Panc1 (cell line): ENCODE measurements around the gene EML5. TPM values are rescaled to one million over a fixed set of nuclear protein-coding genes. Genes with fewer than 3 reads are reported as not detected.

Source experiments
- ATAC-seq: fragments of 200-7000 bp; cut with Tn5 transposase; 2 replicates; pipeline ENCODE4 v1.9.1; 2020; ENCODE audit warnings: mild to moderate bottlenecking, moderate library complexity
- BruUV-seq: library from RNA; stranded (reverse); fragments of 400-500 nt; replicated peaks from 2 replicates; lab custom pipeline; 2021; lab: Mats Ljungman, UMichigan
- CTCF ChIA-PET: fragments of 300-600 bp; sonication (Branson Sonifier 250); formaldehyde crosslinking; loops from one replicate; lab custom pipeline; 2022; ENCODE audit warnings: antibody characterized with exemption; lab: Charles Lee
- POLR2A ChIA-PET: fragments of 300-600 bp; sonication (Branson Sonifier 250); formaldehyde crosslinking; loops from one replicate; lab custom pipeline; 2022; ENCODE audit warnings: antibody characterized with exemption; lab: Charles Lee
- DNase-seq: peaks from one replicate; pipeline ENCODE4 v3.0.0-alpha.2; 2010; ENCODE audit warnings: low read depth, low spot score
- H3K27ac ChIP-seq: 2 replicates; pipeline ENCODE4 v1.5.1; 2011; ENCODE audit warnings: mild to moderate bottlenecking, low read length, inconsistent platforms
- H3K27me3 ChIP-seq: fragments of 200-500 bp; sonication (Bioruptor generic); 2 replicates; pipeline ENCODE4 v1.6.0; 2014; ENCODE audit warnings: low read length, inconsistent platforms; ENCODE audit not compliant: control insufficient read depth, insufficient read depth
- H3K36me3 ChIP-seq: fragments of 200-500 bp; sonication (Bioruptor generic); 2 replicates; pipeline ENCODE4 v1.5.1; 2014; ENCODE audit warnings: inconsistent platforms, mild to moderate bottlenecking, low read length, moderate library complexity; ENCODE audit not compliant: control insufficient read depth, insufficient read depth
- H3K4me1 ChIP-seq: 2 replicates; pipeline ENCODE4 v1.5.1; 2011; ENCODE audit warnings: inconsistent platforms, mild to moderate bottlenecking, low read length, moderate library complexity; ENCODE audit not compliant: control insufficient read depth, insufficient read depth
- H3K4me3 ChIP-seq, 2 experiments: 2 replicates each; pipeline ENCODE4 v1.5.1; 2011 to 2012; ENCODE audit warnings: low read depth in 2 of 2, low read length in 2 of 2, mild to moderate bottlenecking in 2 of 2, inconsistent platforms in 1 of 2, moderate library complexity in 1 of 2
- H3K9me3 ChIP-seq: fragments of 200-500 bp; sonication (Bioruptor generic); 2 replicates; pipeline ENCODE4 v1.5.1; 2014; ENCODE audit warnings: low read depth, mild to moderate bottlenecking, inconsistent platforms, low read length, moderate library complexity; ENCODE audit not compliant: control insufficient read depth, insufficient read depth
- CTCF ChIP-seq: fragments of 450-650 bp; IDR thresholded peaks from 2 replicates; pipeline ENCODE4 v1.5.1; 2017; ENCODE audit warnings: mild to moderate bottlenecking
- POLR2AphosphoS5 ChIP-seq: IDR thresholded peaks from 2 replicates; pipeline ENCODE4 v1.6.1; 2012; ENCODE audit warnings: mild to moderate bottlenecking, low read depth, low read length, moderate library complexity
- REST ChIP-seq, 2 experiments: IDR thresholded peaks; 2 replicates each; pipeline ENCODE4 v1.6.1; 2011 to 2012; ENCODE audit warnings: low read depth in 2 of 2, control low read depth in 1 of 2, low read length in 1 of 2, mild to moderate bottlenecking in 1 of 2, moderate library complexity in 1 of 2; ENCODE audit not compliant: insufficient read depth in 1 of 2
- SIN3A ChIP-seq: IDR thresholded peaks from 2 replicates; pipeline ENCODE4 v1.6.1; 2012; ENCODE audit warnings: low read depth, mild to moderate bottlenecking, low read length, moderate library complexity, borderline replicate concordance; ENCODE audit not compliant: insufficient read depth
- TCF7L2 ChIP-seq: IDR thresholded peaks from 2 replicates; pipeline ENCODE4 v1.6.1; 2011; ENCODE audit warnings: mild to moderate bottlenecking, low read depth, low read length, inconsistent platforms
- in situ Hi-C: cut with HindIII; loops from 2 replicates; pipeline ENCODE4 v1.10.0; 2016; ENCODE audit warnings: low sequenced_read_pairs, low pct_unique_long_range_greater_than_20kb
- intact Hi-C: fragments of 100-400 bp; cut with micrococcal nuclease; formaldehyde crosslinking; loops from one replicate; pipeline ENCODE4 v1.10.0; 2022; ENCODE audit not compliant: unreplicated experiment
- total RNA-seq: library from RNA; stranded (reverse); gene quantifications from one replicate; pipeline ENCODE4 v1.2.1, GENCODE V29; 2021; ENCODE audit not compliant: unreplicated experiment

Gene EML5
- total RNA-seq, 1 experiment from 2014 or later: 0.10 TPM

- ATAC-seq (no peak), DNase-seq (no peak)
- no peaks in the 10 kb centered on the region for H3K9me3 ChIP-seq
- in situ Hi-C loops (no loop called here), intact Hi-C loops (no loop called here)
- BruUV-seq: TSS peak; percentile 58
- H3K4me3 ChIP-seq: no peak overlapping the region
- H3K27me3 ChIP-seq: no peaks in the 10 kb centered on the region
- TF ChIP-seq REST (IDR thresholded peaks at IDR 0.05; ENCODE audit: insufficient read depth in 1 of 2, low read depth in 2 of 2, low read length in 1 of 2): no peak
- TF ChIP-seq POLR2AphosphoS5: no peak
- TF ChIP-seq SIN3A: no peak
- no peak for TF ChIP-seq TCF7L2
- no peak for TF ChIP-seq CTCF
- H3K36me3 ChIP-seq: peaks cover 32% of the 10 kb centered on the region
- ChIA-PET CTCF (no interaction called here), POLR2A (no interaction called here)
- no peak overlapping the region for H3K27ac ChIP-seq
- H3K4me1 ChIP-seq: no peaks in the 10 kb centered on the region
These were observed 180.9 kb downstream of the EML5 start for GRCh38 chr14:88611878-88612277.

- TF ChIP-seq SIN3A: no peak
- no peaks in the 10 kb centered on the region for H3K27me3 ChIP-seq
- no peaks in the 10 kb centered on the region for H3K9me3 ChIP-seq
- DNase-seq (no peak), ATAC-seq (no peak)
- ChIA-PET CTCF (no interaction called here), POLR2A (no interaction called here)
- intact Hi-C loops: no loop called here
- no peak overlapping the region for H3K4me3 ChIP-seq
- peaks cover 31% of the 10 kb centered on the region for H3K36me3 ChIP-seq
- no peak overlapping the region for H3K27ac ChIP-seq
- in situ Hi-C loops: no loop called here
- no TSS peak for BruUV-seq
- H3K4me1 ChIP-seq: no peaks in the 10 kb centered on the region
These were observed 184.9 kb downstream of the EML5 start for GRCh38 chr14:88607829-88608228.

- Histone ChIP-seq H3K9me3 (no peaks in the 10 kb centered on the region), H3K4me3 (no peak overlapping the region), H3K4me1 (no peaks in the 10 kb centered on the region), H3K27ac (no peak overlapping the region), H3K36me3 (peaks cover 17% of the 10 kb centered on the region), H3K27me3 (no peaks in the 10 kb centered on the region)
- intact Hi-C loops (no loop called here), in situ Hi-C loops (no loop called here)
- POLR2A ChIA-PET: no interaction called here
- DNase-seq (no peak), ATAC-seq (no peak)
- CTCF ChIA-PET: no interaction called here
- no TSS peak for BruUV-seq
- TF ChIP-seq CTCF: no peak
- no peak for TF ChIP-seq POLR2AphosphoS5
- TF ChIP-seq TCF7L2: no peak
- no peak for TF ChIP-seq REST (IDR thresholded peaks at IDR 0.05; ENCODE audit: insufficient read depth in 1 of 2, low read depth in 2 of 2, low read length in 1 of 2)
These were observed 187.2 kb downstream of the EML5 start for GRCh38 chr14:88605594-88605993.
